ENCODE measurements around the gene MAGEA3.
"Not testable (repeated sequence)": the region's sequence is repeated elsewhere in the genome, so short reads cannot be mapped to it uniquely, and the experiment has no call there.

Gene MAGEA3

DNA sequence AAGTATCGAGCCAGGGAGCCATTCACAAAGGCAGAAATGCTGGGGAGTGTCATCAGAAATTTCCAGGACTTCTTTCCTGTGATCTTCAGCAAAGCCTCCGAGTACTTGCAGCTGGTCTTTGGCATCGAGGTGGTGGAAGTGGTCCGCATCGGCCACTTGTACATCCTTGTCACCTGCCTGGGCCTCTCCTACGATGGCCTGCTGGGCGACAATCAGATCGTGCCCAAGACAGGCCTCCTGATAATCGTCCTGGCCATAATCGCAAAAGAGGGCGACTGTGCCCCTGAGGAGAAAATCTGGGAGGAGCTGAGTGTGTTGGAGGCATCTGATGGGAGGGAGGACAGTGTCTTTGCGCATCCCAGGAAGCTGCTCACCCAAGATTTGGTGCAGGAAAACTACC is 37.9 kb downstream of the MAGEA3 start:
- DNase-seq, result not testable (repeated sequence)

DNA sequence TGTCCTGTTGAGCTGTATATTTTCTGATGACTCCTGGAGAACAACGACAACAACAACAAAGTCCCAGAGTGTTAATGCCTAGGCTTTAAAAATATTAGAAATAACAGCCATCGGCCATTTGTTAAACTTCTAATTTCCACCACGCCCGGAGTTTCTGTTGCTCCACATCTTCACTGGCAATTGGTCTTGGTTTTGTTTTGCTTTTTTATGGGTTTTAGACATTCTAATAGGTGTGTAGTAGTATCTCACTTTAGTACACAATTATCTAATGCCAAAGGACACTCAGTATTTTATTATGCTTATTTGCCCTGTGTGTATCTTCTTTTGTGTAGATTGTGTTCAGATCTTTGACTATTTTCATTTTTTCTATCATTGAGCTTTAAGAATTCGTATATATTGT is 40.0 kb downstream of the MAGEA3 start:
- no peak for DNase-seq

All from NCI-H1092 (cell line).